GM19043 (cell line): ENCODE data around the gene AKAP7.
A peak's percentile ranks its signal among the peaks of the same experiment; 100 is the strongest.
"Not testable (repeated sequence)": the region's sequence is repeated elsewhere in the genome, so short reads cannot be mapped to it uniquely, and the experiment has no call there.

Source experiments
- ATAC-seq: cut with Tn5 transposase; IDR thresholded peaks from one replicate; pipeline ENCODE4 v1.9.1; 2021; ENCODE audit warnings: low read depth; ENCODE audit not compliant: unreplicated experiment

AKAP7 gene

DNA sequence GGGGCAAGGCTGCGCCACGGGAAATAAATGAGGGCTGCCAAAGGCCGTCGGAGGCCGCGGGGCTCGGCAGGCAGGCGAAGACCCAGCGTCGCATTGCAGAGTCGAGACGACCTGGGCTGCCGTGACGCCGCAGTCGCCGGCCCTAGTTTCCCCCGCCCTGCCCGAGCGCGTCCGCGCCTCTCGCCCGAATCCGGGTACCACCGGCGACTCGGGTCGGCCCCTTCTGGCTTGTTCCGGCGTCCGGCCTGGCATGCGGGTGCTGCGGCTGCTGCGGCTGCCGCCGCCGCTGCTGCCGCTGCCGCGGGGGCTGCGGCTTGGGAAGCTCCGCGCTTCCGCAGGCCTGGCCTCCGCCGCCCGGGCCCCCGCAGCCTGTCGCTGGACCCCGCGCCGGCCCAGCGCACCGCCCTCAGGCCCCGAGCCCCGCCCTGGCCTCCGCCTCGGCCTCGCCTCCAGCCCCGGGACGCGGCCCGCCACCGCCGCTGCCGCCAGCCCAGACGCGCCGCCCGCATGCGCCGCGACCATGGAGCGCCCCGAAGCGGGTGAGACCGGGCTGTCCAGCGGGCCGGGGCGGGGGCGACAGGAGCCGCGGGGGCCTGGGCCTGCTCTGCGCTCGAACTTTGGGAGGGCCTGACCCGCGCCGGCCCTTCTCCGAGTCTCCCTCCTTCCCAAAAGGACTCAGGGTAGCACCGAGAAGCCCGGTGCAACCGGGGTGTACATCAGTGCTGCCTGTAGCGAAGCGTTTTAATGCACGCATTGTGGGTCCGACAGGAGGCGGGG is at the start of gene AKAP7:
TSS of gene AKAP7 (plus strand) at position 224 of the 777 bp plus-strand sequence. CDS start at position 521, 297 bp downstream.
- peak; percentile 74 for ATAC-seq

- not testable (repeated sequence) for ATAC-seq
These were observed 44.9 kb upstream of the AKAP7 start for GRCh38 chr6:131090339-131090738.

GRCh38 chr6:131091944-131092343 is 43.3 kb upstream of the AKAP7 start:
- not testable (repeated sequence) for ATAC-seq

- no peak for ATAC-seq
These were observed 41.9 kb upstream of the AKAP7 start for GRCh38 chr6:131093334-131093733.

- ATAC-seq = no peak
These were observed 38.5 kb upstream of the AKAP7 start for GRCh38 chr6:131096786-131097185.

DNA sequence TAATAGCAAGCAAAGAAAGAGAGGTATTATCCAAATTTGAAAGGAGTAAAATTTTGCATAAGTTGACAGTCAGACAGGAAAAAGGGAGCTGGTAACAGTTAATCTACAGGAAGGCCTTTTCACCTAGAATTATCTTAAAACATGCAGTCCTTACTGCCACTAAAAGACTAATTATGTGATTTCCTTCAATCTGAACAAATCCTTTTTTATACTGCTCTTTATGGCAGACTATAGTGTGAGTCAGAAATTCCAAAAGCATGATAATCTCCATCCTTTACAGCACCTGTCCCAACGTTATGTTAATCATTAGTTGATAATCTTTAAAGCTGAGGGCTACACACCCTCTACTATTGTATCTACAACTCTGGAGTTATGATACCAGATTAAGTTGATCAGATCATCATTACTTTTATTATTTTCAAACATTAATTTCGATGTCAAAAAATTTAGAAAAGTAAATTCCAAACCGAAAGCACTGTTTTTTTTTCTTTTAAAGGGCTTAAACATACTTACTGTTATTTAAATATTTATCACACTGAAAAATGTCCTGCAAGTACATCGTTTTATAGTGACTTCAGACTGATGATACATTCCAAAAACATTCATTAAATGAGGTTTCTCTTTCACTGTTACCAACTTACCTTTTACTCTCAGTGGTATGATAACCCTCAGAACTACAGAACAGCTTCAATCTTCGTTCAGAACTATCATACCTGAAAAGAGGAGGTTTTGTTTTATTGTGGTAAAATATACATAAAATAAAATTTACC is 33.2 kb upstream of the AKAP7 start:
- no peak for ATAC-seq

DNA sequence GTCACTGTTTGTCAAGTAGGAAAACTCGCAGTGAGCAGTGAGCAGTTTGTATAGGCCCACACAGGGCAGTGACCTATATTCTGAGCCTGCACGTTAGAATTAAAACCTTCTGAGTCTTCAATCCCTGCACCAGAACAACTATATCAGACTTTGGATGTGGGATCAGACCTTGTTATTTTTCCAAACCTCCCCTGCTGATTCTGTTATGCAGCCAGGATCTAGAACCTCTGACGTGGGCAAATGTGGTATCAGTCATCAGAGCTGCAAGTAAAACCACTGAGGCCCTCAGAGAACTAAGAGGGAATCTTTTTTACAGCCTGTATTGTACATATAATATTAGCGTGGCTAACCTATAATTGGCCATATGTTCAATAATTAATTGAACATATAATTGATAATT is 32.0 kb upstream of the AKAP7 start:
- no peak for ATAC-seq

DNA sequence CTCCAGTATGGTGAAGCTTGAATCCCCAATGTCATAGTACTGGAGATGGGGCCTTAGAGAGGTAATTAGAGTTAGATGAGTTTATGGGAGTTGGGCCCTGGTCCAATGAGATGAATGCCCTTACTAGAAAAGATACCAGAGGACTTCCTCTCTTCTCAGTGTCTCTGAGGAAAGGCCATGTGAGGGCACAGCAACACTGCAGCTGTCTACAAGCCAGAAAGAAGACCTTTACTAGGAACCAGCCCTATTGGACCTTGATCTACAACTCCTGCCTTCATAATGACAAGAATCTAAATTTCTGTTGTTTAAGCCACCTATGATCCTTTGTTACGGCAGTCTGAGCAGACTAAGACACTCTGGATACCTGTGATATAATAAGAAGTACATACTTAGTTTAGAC is 31.4 kb upstream of the AKAP7 start:
- no peak for ATAC-seq

- no peak for ATAC-seq
These were observed 28.1 kb upstream of the AKAP7 start for GRCh38 chr6:131107151-131107550.

DNA sequence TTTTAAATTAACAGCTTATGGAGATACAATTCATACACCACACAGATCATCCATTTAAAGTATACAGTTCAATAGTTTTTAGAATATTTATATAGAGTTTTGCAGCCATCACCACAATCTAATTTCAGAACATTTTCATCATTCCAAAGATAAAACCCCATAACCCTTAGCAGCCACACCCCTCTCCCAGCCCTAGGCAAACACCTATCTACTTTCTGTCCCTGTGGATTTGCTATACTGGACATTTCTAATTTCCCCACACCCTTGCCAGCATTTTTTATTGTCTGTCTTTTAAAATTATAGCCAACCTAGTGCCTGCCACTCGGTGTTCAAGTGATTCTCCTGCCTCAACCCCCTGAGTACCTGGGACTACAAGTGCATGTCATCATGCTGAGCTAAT is 23.0 kb upstream of the AKAP7 start:
- ATAC-seq = no peak

DNA sequence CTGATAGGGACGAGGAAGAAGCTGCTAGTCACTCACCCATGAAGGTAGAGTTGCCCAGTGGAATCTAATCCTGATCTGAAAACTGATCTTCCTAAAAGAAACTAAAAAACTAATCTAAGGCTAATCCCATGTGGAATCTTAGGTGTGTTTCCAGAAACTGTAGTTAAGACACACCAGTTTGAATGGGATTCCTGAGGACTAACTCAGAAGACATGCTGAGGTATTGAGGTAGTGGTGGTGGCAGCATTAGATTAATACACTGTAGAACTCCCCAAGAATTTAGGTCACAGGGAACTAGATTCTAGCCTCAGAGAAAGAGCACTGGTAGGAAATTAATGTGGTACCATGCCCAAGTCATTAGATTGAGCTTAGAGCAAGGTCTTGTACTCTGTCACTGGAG is 19.6 kb upstream of the AKAP7 start:
- ATAC-seq = no peak

- no peak for ATAC-seq
These were observed 18.9 kb upstream of the AKAP7 start for GRCh38 chr6:131116321-131116720.

- no peak for ATAC-seq
These were observed 18.4 kb upstream of the AKAP7 start for GRCh38 chr6:131116755-131117360.

- ATAC-seq = no peak
These were observed 17.4 kb upstream of the AKAP7 start for GRCh38 chr6:131117878-131118277.

GRCh38 chr6:131122007-131122406 is 13.3 kb upstream of the AKAP7 start:
- no peak for ATAC-seq

DNA sequence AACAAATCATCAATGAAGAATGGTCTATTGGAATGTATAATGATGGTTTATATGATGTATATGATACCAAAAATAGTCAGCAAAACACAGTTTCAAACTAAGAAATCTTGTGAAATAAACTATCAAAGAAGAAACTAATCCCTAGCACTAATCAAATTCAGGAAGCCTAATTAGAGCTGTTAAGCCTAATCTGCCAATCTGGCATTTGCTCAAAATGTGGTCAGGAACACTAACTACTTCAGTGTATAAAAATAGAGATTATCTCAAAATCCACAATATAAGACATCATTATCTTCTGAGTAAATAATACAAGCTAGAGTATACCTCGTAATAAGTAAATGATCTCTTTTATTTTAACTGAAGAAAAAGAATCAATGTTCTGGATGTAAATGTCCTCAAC is 12.8 kb upstream of the AKAP7 start:
- no peak for ATAC-seq

DNA sequence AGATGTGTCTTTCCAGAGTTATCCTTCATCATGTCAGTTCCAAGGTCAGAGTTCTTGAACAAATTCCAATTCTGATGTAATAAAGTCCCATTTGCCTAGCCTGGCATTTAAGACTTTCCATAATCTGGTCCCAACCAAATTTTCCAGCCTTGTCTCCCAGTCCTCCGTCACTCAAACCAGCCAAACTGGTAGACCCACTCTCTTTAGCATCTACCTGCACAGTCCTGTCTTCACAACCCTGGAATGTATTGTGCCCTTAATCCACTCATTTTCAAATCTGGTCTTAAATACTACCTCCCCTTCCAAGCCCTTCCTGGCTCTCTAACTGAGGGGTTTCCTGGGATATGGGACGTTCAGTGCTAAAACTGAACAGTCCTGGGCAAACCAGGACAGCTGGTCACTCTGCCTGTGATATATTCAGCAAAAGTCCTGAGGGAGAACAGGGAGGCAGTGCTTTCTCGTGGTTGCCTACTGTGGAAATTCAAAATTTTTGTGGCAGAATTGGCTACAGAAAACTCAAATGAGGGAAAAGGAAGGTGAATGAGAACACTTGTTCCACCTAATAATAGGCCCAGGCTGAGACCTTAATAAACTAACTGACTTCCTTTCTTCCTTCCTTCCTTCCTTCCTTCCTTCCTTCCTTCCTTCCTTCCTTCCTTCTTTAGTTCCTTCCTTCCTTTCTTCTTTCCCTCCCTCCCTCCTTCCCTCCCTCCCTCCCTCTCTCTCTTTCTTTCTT is 10.8 kb upstream of the AKAP7 start:
- no peak for ATAC-seq

- no peak for ATAC-seq
These were observed 9.8 kb upstream of the AKAP7 start for GRCh38 chr6:131125431-131125830.

- ATAC-seq = no peak
These were observed 5.3 kb upstream of the AKAP7 start for GRCh38 chr6:131129689-131130553.

DNA sequence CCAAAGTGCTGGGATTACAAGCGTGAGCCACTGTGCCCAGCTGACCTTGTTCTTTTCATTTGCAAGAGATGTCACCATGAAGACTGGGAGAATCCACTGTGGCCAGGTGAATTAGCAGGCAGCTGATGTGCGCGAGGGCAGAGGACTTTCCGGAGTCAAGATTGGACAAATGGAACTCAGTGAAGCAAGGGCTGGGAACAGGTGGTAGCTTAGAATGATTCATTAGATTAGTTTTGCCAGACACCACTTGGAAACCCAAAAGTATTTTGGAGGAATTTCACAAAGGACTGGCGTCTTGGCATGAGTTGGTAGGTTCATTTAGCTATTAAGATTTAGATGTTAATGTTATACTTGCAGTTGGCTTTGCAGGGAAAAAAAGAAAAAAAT is 4.7 kb upstream of the AKAP7 start:
- no peak for ATAC-seq
